Stomach (tissue), 9 donors: ENCODE measurements around the gene TRIO. TPM values are rescaled to one million over a fixed set of nuclear protein-coding genes. Genes with fewer than 3 reads are reported as not detected.

ENCODE experiments used
- DNase-seq, 2 donors: peaks; one replicate each; pipeline versions ENCODE4 v3.0.0 to v3.0.0-alpha.2; 2013 to 2019
- H3K27ac ChIP-seq, 5 donors: fragments of 200-600 bp in 4 of 5; sonication (generic) in 4 of 5; one replicate each; pipeline ENCODE4 v1.5.1; 2013 to 2019; ENCODE audit warnings: mild to moderate bottlenecking in 1 of 5, moderate library complexity in 1 of 5
- H3K27me3 ChIP-seq, 3 donors: fragments of 200-600 bp; sonication (generic); one replicate each; pipeline ENCODE4 v1.5.1; 2017 to 2019; ENCODE audit warnings: mixed run types in 1 of 3
- H3K36me3 ChIP-seq, 4 donors: fragments of 200-600 bp; sonication (generic); 1 replicate in 3 of 4; 2 replicates in 1 of 4; pipeline ENCODE4 v1.5.1; 2016 to 2019
- H3K4me1 ChIP-seq, 4 donors: fragments of 200-600 bp; sonication (generic); one replicate each; pipeline ENCODE4 v1.5.1; 2016 to 2019
- H3K4me3 ChIP-seq, 4 donors: fragments of 200-600 bp; sonication (generic) in 3 of 4; one replicate each; pipeline ENCODE4 v1.5.1; 2016 to 2019; ENCODE audit warnings: mild to moderate bottlenecking in 1 of 4
- H3K9me3 ChIP-seq, 4 donors: fragments of 200-600 bp; sonication (generic); one replicate each; pipeline ENCODE4 v1.5.1; 2016 to 2019
- EP300 ChIP-seq: sonication (generic); formaldehyde crosslinking; IDR thresholded peaks from one replicate; pipeline ENCODE4 v1.6.1; 2017; ENCODE audit warnings: antibody characterized with exemption
- POLR2A ChIP-seq, 4 donors: fragments of 450-650 bp; IDR thresholded peaks; one replicate each; pipeline ENCODE4 v1.6.1; 2016; ENCODE audit warnings: antibody characterized with exemption in 4 of 4, control low read depth in 2 of 4, mild to moderate bottlenecking in 1 of 4, moderate library complexity in 1 of 4
- POLR2AphosphoS5 ChIP-seq, 3 donors: sonication (generic); formaldehyde crosslinking; IDR thresholded peaks; one replicate each; pipeline ENCODE4 v1.6.1; 2016; ENCODE audit warnings: antibody characterized with exemption in 3 of 3
- WGBS, 5 donors: extraction: QIAGEN DNeasy Blood & Tissue Kit in 3 of 5; methylation state at CpG; one replicate each; pipeline versions ENCODE4 v1.1.5 to v1.1.7; 2013 to 2018; 5-methylcytosine and 5-hydroxymethylcytosine counted together
- intact Hi-C: fragments of 100-400 bp; cut with DNase I; formaldehyde crosslinking; loops from one replicate; pipeline ENCODE4 v1.15.1; 2023; ENCODE audit warnings: low total_unique reads
- polyA plus RNA-seq, 3 donors: library from polyadenylated mRNA; stranded (reverse); fragments of 200-250 nt; gene quantifications; one replicate each; pipeline ENCODE4 v1.2.3, GENCODE V29; 2013
- total RNA-seq, 5 donors: library from RNA; depleted of rRNA; stranded (reverse); fragments of >200 nt; gene quantifications; one replicate each; pipeline versions ENCODE4 v1.1.0 to v1.2.3, GENCODE V29; 2014 to 2016
- TF ChIP-seq, protein P1 (sequence below), 7 experiments: fragments of 450-650 bp in 4 of 7; fragments of 200-600 bp in 3 of 7; sonication (generic) in 3 of 7; IDR thresholded peaks; one replicate each; pipeline ENCODE4 v1.5.1; 2016 to 2019; ENCODE audit warnings: antibody characterized with exemption in 7 of 7, control low read depth in 2 of 7, mild to moderate bottlenecking in 1 of 7
- donor health status: healthy with polysubstance abuse.
- donor health status: Bipolar disorder and iron deficiency.
- donor health status: healthy.

Gene TRIO
- total and polyA plus RNA-seq, 8 donors = 9.9 to 558 (median 127) TPM

DNA sequence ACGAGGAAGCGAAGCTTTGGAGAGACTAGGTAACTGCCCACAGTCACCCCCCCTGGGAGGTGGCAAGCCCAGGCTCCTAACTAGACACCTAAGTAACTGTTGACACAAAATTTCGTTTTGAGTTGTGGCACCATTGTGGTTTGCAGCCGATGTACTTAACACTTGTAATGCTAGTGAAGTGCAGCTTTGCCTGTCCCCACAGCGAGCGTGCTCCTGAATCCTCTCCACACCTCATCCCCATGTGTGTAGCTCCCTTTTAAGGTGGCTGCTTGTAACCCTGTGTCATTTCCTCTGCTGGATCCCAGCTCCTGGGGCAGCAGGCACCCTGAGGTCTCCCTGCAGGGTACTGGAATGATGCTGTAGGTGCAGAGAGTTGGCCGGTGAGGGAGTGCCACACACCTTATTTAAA lies 114.9 kb downstream of the TRIO start:
- Histone ChIP-seq H3K4me3 (no peak overlapping the region), H3K9me3 (no peaks in the 10 kb centered on the region), H3K27ac (peak overlapping the region in 3 of 5 donors; percentile 5 to 39 (median 37)), H3K36me3 (no peaks in the 10 kb centered on the region), H3K4me1 (peaks cover 5 to 68% (median 33%) of the 10 kb centered on the region in 4 donors), H3K27me3 (no peaks in the 10 kb centered on the region)
- intact Hi-C loops = no loop called here
- 69 to 75% (median 73%) methylated on average over 7 of the region's 7 CpGs for WGBS, 5 donors
- DNase-seq = no peak
- TF ChIP-seq POLR2A (IDR thresholded peaks at IDR 0.05) = no peak
- TF ChIP-seq POLR2AphosphoS5 (IDR thresholded peaks at IDR 0.05) = no peak

DNA sequence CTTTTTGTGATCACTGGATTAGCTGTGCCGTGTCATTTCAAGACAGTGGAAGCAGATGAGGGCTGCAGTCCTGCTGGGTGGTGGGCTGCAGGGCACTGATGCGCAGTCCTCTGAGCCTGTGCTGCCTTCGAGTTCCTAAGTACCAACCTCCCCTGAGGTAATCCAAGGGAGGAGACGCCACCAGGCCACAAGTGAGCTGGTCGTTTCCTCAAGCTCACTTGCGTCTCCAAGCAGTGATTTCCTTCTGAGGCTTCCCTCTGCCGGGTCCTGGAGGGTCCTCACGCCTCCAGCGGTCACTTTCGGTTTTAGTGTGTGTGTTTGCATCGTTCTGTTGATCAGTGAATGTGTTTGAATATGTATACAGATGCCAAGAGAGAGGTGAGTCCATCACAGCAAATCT lies 115.7 kb downstream of the TRIO start:
- WGBS, 5 donors = 52 to 66% (median 58%) methylated on average over 8 to 11 of the region's 11 CpGs
- TF ChIP-seq POLR2AphosphoS5 (IDR thresholded peaks at IDR 0.05) (no peak), POLR2A (IDR thresholded peaks at IDR 0.05) (no peak), EP300 (no peak)
- TF ChIP-seq, protein P1, sequence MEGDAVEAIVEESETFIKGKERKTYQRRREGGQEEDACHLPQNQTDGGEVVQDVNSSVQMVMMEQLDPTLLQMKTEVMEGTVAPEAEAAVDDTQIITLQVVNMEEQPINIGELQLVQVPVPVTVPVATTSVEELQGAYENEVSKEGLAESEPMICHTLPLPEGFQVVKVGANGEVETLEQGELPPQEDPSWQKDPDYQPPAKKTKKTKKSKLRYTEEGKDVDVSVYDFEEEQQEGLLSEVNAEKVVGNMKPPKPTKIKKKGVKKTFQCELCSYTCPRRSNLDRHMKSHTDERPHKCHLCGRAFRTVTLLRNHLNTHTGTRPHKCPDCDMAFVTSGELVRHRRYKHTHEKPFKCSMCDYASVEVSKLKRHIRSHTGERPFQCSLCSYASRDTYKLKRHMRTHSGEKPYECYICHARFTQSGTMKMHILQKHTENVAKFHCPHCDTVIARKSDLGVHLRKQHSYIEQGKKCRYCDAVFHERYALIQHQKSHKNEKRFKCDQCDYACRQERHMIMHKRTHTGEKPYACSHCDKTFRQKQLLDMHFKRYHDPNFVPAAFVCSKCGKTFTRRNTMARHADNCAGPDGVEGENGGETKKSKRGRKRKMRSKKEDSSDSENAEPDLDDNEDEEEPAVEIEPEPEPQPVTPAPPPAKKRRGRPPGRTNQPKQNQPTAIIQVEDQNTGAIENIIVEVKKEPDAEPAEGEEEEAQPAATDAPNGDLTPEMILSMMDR (IDR thresholded peaks at IDR 0.05) = no peak
- H3K9me3 ChIP-seq = no peaks in the 10 kb centered on the region
- no peaks in the 10 kb centered on the region for H3K27me3 ChIP-seq
- H3K27ac ChIP-seq = peak overlapping the region in 2 of 5 donors; percentile 37 to 39
- DNase-seq = peak in 1 of 2 donors; percentile 73
- intact Hi-C loops = no loop called here
- H3K4me1 ChIP-seq = peaks cover 7 to 62% (median 33%) of the 10 kb centered on the region in 4 donors
- no peak overlapping the region for H3K4me3 ChIP-seq
- no peaks in the 10 kb centered on the region for H3K36me3 ChIP-seq

DNA sequence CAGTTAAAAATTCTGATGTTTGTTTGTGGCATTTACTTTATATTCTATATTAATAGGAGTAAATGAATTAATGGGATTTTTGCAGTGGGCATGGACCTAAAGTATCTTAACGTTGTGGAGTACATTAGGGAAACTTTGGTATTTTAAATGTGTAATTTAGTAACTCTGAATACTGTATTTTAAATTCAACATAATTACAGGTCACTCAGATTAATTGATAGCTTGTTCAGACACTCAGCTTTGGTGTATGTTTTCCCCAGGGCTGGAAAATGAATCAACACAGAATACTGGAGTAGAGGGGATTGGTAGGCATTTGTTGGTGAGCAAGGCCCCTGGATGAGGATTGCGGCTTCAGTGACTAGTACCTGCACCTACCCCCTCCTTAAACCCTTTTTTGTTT lies 117.5 kb downstream of the TRIO start:
- 24 to 63% (median 32%) methylated on average over 2 of the region's 2 CpGs for WGBS, 5 donors
- no peaks in the 10 kb centered on the region for H3K27me3 ChIP-seq
- H3K9me3 ChIP-seq = no peaks in the 10 kb centered on the region
- H3K27ac ChIP-seq = peak overlapping the region in 1 of 5 donors; percentile 35
- H3K36me3 ChIP-seq = no peaks in the 10 kb centered on the region
- no peak for TF ChIP-seq POLR2A (IDR thresholded peaks at IDR 0.05)
- TF ChIP-seq, protein P1 (IDR thresholded peaks at IDR 0.05) = no peak
- TF ChIP-seq EP300 = no peak
- no peak for TF ChIP-seq POLR2AphosphoS5 (IDR thresholded peaks at IDR 0.05)
- H3K4me1 ChIP-seq = peaks cover 14 to 74% (median 46%) of the 10 kb centered on the region in 4 donors
- intact Hi-C loops = loop anchor here (10.0 kb wide), 1 partner anchor 106 kb away; no protein-coding TSS in a partner anchor
- no peak for DNase-seq
- no peak overlapping the region for H3K4me3 ChIP-seq

DNA sequence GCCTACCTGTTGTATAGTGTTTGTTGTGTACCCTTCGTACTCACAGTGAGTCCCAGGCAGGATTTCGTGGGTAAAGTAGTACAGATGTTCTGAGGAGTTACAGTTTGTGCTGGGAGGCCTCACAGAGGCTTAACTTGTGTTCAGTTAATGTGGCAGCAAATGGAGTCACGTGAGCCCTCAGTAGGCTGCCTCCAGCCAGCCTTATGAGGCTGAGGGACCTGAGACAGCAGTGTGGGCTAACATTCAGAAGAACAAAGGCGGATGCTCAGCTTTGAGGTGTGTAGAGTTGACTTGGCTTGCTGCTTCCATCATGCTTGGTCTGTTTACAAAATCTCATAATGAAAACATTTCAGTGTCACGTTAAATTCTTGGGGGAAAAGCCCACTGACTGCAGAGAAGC lies 118.1 kb downstream of the TRIO start:
- peak overlapping the region in 1 of 5 donors; percentile 35 for H3K27ac ChIP-seq
- no peaks in the 10 kb centered on the region for H3K9me3 ChIP-seq
- H3K27me3 ChIP-seq = no peaks in the 10 kb centered on the region
- no peaks in the 10 kb centered on the region for H3K36me3 ChIP-seq
- no peak for DNase-seq
- intact Hi-C loops = loop anchor here (10.0 kb wide), 1 partner anchor 106 kb away; no protein-coding TSS in a partner anchor
- H3K4me3 ChIP-seq = no peak overlapping the region
- no peak for TF ChIP-seq POLR2AphosphoS5 (IDR thresholded peaks at IDR 0.05)
- TF ChIP-seq, protein P1 (IDR thresholded peaks at IDR 0.05) = no peak
- TF ChIP-seq POLR2A (IDR thresholded peaks at IDR 0.05) = no peak
- no peak for TF ChIP-seq EP300
- WGBS, 5 donors = 62 to 76% (median 71%) methylated on average over 5 of the region's 5 CpGs
- H3K4me1 ChIP-seq = peaks cover 14 to 77% (median 49%) of the 10 kb centered on the region in 4 donors

DNA sequence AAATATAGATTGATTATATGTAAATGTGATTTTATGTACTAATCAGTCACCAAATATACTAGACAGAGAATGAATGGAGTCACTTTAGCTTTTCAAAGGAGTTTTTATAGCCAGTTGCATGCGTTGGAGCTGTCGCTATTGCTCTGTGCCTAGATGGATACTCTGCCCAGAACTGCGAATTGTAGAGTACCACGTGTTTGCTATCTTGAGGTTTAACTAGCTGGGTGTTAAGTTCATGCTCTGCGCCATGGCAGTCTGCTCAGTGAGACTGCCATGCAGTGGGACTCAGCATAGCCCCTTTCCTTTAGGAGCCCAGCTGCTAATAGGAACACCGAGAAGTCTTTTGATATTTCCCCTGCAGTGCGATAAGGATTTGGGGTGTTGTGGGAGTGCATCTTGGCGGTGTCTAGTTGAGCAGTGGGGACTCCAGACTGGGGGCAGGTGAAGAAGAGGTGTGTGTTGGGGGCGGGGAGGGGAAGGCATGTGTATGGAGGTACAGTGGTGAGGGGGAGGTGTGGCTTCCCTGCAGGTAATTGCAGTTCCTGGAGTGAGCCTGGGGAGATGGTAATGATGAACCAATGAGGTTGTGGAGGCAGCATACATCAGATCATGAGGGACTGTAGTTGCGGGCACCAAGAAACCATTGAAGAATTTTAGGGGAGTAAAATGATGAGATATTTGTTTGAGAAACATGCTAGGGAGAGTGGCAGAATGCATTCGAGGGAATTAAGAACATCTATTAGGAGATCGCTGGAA lies 118.9 kb downstream of the TRIO start:
- H3K9me3 ChIP-seq = no peaks in the 10 kb centered on the region
- TF ChIP-seq, protein P1 (IDR thresholded peaks at IDR 0.05) = no peak
- TF ChIP-seq POLR2AphosphoS5 (IDR thresholded peaks at IDR 0.05) = no peak
- TF ChIP-seq EP300 = no peak
- H3K4me3 ChIP-seq = no peak overlapping the region
- no peak for DNase-seq
- peak overlapping the region in 1 of 5 donors; percentile 35 for H3K27ac ChIP-seq
- WGBS, 5 donors = 89 to 92% (median 90%) methylated on average over 12 of the region's 12 CpGs
- no peaks in the 10 kb centered on the region for H3K27me3 ChIP-seq
- intact Hi-C loops = loop anchor here (10.0 kb wide), 1 partner anchor 107 kb away; no protein-coding TSS in a partner anchor
- no peaks in the 10 kb centered on the region for H3K36me3 ChIP-seq
- H3K4me1 ChIP-seq = peaks cover 14 to 75% (median 47%) of the 10 kb centered on the region in 4 donors
